GM18951 (cell line): ENCODE data around the gene ITGB8.

ENCODE experiments used
- POLR2A ChIP-seq: IDR thresholded peaks from 4 replicates; pipeline ENCODE4 v1.6.1; 2011; ENCODE audit warnings: mild to moderate bottlenecking; ENCODE audit not compliant: insufficient read length, insufficient read depth; ENCODE audit errors: extremely low read depth
- in situ Hi-C: fragments of 300-500 bp; cut with MboI; formaldehyde crosslinking; loops from one replicate; pipeline ENCODE4 v1.12.0; 2022; ENCODE audit warnings: low sequenced_read_pairs, mixed read lengths, inconsistent platforms; ENCODE audit not compliant: unreplicated experiment

The ITGB8 gene

DNA sequence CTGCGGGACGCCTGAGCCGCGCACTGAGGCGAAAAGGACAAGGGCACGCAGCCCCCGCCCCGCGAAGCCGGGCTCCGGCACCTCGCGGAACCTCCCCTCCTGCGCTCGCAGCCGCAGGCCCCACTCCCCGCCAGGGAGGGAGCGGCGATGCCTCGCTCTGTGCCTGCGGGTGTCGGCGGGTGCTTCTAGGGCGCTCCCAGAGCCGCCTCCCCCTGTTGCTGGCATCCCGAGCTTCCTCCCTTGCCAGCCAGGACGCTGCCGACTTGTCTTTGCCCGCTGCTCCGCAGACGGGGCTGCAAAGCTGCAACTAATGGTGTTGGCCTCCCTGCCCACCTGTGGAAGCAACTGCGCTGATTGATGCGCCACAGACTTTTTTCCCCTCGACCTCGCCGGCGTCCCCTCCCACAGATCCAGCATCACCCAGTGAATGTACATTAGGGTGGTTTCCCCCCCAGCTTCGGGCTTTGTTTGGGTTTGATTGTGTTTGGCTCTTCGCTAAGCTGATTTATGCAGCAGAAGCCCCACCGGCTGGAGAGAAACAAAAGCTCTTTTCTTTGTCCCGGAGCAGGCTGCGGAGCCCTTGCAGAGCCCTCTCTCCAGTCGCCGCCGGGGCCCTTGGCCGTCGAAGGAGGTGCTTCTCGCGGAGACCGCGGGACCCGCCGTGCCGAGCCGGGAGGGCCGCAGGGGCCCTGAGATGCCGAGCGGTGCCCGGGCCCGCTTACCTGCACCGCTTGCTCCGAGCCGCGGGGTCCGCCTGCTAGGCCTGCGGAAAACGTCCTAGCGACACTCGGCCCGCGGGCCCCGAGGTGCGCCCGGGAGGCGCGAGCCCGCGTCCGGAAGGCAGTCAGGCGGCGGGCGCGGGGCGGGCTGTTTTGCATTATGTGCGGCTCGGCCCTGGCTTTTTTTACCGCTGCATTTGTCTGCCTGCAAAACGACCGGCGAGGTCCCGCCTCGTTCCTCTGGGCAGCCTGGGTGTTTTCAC, 519 bp downstream of the ITGB8 start:
- in situ Hi-C loops, result loop anchor here (25.0 kb wide), 1 partner anchor 256 kb away; no protein-coding TSS in a partner anchor
- peak; percentile 22 for TF ChIP-seq POLR2A

DNA sequence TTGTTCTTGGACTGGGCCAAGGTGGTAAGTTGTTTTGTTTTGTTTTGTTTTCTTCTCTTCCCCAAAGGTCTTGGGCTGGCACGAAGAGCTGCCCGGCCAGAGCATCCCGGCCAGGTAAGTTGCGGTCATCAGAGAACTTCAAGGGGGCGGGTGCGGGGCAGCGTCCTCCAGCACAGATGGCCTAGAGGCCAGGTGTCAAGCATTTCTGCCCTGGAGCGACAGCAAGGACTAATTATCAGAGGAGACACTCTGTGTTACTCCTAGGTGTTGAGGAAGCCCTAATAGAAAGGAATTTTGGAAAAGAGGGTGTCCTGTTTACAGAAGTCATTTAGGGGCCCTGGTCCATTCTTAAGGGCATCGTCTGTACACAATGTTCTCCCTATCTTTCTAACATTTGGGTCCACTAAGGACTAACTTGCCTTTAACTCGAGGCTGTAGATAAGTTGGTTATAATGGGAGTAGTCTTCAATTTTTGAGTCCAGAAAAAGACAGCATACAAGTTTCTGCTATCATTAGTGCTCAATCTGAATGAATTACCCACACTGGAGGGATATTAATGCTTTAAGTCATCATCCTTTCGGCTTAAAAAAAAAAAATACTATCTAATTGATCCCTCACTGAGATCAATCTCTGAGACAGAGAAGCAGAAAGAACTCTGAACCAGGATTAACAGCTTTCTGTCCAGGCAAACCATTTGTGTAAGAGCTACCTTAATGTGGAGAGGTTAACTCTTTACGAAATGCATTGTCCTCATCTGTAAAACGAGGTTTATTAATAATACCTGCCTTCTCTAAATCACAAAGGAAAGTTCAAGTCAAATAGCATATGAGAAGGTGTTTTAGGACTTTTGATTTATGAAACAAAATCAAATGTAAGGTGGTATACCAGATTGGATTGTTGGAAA, 1.5 kb downstream of the ITGB8 start:
- TF ChIP-seq POLR2A, result no peak
- in situ Hi-C loops, result loop anchor here (25.0 kb wide), 1 partner anchor 255 kb away; no protein-coding TSS in a partner anchor

DNA sequence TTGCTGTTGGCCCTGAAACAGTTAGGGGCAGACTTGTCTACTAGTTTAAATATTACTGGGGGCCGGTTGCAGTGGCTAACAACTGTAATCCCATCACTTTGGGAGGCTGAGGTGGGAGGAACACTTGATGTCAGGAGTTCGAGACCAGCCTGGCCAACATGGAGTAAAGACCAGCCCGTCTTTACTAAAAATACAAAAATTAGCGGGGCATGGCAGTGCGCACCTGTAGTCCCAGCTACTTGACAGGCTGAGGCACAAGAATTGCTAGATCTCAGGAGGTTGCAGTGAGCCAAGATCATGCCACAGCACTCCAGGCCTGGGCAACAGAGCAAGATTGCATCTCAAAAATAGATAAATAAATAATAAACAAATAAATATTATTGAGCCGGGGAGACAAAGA, 7.6 kb downstream of the ITGB8 start:
- in situ Hi-C loops, result loop anchor here (25.0 kb wide), 1 partner anchor 249 kb away; no protein-coding TSS in a partner anchor
- no peak for TF ChIP-seq POLR2A

DNA sequence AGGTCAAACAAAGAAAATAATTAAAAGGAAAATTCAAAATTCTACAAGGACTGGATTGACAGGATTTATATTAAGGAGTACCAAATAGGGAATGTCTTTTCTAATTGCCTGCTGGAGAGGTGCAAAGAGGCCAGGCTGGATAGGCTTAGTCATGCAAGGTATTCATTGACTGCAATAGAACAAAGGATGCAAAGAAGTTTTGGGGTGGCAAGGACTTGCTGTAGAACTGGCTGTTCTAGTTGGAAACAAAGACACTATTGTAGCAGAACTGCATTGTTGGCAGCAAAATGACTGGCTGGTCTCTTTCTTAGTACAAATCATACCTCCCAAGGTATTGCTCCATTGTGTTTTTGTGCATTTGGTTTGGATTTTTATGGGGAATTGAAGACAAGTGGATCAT, 10.1 kb downstream of the ITGB8 start:
- TF ChIP-seq POLR2A, result no peak
- in situ Hi-C loops, result loop anchor here (25.0 kb wide), 1 partner anchor 246 kb away; no protein-coding TSS in a partner anchor

DNA sequence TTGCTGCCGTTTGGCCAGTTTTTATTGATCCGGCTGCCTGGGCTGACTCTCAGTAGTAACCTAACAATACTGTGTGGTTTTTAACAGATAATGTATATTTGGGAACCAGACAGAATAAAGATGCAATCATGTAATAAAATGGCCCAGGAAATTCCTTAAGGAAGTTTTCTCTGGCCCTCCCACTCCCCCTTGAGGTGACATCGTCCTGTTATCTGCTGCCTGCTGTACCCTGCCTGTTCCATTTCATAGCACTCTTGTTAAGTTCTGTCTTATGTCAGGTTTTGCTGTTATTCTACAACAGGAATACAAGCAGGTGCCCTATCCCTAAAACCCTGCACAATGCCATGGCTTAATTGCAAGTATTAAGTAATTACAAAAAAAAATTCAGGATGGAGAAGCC, 12.5 kb downstream of the ITGB8 start:
- TF ChIP-seq POLR2A, result no peak
- in situ Hi-C loops, result loop anchor here (25.0 kb wide), 1 partner anchor 244 kb away; no protein-coding TSS in a partner anchor

DNA sequence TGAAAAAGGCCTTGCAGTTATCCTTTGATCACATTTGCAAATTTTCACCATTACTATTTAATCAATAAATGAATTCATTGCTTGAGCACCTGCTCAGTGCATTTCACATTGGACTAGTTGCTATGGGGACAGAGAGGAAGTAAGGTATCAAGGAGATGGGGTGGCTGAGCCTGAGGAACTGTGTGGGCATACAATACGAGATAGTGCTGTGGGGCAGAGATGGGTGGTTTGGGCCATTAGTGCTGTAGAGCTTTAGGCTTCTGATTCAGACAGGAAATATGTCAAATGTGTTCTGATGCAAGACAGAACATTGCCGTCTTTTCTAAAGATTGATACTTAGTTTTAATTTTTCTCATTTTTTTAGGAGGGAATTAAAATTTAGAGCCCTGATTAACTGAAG, 13.2 kb downstream of the ITGB8 start:
- in situ Hi-C loops, result loop anchor here (25.0 kb wide), 1 partner anchor 243 kb away; no protein-coding TSS in a partner anchor

DNA sequence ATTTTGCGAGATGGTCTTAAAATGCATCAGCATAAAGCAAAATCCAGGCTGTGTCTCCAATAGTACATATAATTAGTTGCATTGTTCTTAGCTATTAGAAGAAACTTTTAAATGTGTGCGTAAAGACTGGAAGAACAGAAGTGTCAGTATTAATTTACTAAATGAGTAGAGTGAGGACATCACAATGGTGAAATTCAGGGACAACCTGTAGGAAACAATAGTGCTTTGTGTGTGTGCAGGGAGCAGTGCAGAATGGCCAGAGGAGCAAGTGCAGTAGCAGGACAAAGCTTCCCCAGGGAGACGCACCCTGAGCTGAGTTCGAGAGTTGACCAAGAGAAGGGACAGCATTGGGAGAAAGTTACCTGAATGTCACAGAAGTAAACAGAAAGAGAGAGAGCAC, 13.7 kb downstream of the ITGB8 start:
- in situ Hi-C loops, result loop anchor here (25.0 kb wide), 1 partner anchor 243 kb away; no protein-coding TSS in a partner anchor

More for the DNA sequence above, 13.2 kb downstream of the ITGB8 start:
- TF ChIP-seq POLR2A, result no peak

DNA sequence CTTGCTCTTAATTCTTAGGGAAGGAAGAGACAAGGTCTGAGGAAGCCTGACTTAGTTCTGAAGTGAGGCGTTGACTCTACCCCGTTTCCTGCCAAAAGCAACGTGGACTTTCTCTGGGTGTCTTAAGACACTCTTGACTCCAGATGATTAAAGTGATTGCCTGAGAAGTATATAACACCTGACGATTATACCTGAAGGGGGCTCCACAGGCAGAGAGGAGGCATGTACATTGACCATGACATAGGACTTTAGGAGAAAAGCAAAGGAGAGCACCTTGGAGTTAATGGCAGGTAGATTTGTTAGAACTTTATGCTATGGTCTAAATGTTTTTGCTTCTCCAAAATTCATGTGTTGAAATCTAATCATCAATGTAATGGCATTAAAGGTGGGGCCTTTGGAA, 15.9 kb downstream of the ITGB8 start:
- TF ChIP-seq POLR2A, result no peak
- in situ Hi-C loops, result loop anchor here (25.0 kb wide), 1 partner anchor 241 kb away; no protein-coding TSS in a partner anchor

More for the DNA sequence above, 13.7 kb downstream of the ITGB8 start:
- TF ChIP-seq POLR2A, result no peak

DNA sequence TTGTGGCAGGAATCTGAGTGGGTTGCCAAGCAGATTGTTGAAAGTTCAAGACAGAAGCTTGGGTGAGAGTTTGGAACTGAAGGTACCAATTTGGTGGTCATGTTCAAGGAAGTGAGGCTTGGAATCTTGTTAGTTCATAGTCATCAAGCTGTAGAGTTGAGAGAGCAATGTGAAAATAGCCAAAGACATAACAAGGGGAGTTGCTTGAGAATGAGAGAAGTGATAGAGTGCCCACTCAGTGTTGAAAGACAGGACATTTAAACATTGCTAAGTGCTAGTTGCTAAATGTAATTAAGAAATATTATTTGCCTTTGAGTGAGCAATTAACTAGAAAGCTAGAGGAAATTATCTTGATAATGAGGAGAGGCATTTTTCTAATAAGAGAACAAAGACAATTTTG, 17.0 kb downstream of the ITGB8 start:
- no peak for TF ChIP-seq POLR2A
- in situ Hi-C loops, result loop anchor here (25.0 kb wide), 1 partner anchor 240 kb away; no protein-coding TSS in a partner anchor

DNA sequence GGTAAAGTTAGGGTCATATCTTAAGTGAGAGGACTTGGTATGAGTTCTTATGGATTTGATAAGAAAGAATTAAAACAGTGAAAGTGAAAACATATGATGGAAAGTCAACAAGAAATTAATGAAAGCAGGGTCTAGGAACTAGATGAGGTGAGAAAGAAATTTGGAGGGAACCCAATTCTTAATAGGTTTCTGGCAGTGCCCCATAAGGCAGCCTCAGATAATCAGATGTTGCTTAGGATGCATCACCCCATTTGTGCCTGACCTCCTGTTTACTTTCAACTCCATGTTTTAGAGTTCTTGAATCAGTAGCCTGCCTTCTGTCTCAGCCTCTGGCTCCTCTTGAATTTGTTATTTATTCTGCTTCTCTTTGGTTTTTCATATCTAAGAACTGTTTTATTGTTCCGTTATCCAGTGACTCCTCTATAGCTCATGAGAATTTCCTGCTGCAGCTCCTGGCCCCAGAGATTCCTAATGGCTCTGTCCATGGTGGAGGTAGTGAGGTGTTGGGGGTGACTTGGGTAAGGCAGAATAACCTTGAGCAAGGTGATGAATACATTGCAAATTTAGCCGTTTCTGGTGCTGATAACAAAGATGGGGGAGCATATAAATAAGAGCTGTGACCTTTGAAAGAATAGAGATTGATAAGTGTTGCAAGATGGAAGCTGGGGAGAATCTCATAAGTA, 17.6 kb downstream of the ITGB8 start:
- in situ Hi-C loops, result loop anchor here (25.0 kb wide), 1 partner anchor 239 kb away; no protein-coding TSS in a partner anchor
- TF ChIP-seq POLR2A, result no peak

DNA sequence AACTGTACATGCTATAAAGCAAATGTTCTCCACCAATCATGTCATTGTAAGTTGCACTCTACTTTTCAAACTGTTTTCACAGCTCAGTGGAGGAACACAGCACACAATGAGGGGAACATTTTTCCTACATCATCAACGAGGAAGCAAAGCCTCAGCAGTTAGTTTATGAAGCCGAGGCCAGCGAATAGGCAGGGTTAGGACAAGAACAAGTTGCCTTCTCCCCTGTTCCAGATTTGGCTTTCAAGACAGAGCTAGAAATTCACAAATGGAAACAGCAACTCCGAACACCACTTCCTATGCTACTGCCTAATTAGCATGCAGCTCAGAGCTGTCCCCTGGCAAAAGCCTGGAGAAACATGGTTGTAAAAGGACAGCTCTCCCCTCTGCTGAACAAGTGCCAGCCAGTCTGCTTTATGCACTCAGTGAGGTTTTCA, 19.8 kb downstream of the ITGB8 start:
- in situ Hi-C loops, result no loop called here
- no peak for TF ChIP-seq POLR2A
